ENCODE data around the gene SREBF1. TPM values are rescaled to one million over a fixed set of nuclear protein-coding genes. Genes with fewer than 3 reads are reported as not detected.
A peak's percentile ranks its signal among the peaks of the same experiment; 100 is the strongest.

Gene SREBF1
- total RNA-seq, 5 donors from 2014 or later (not counting 1 experiment from before 2014, with no cell fraction given) = 24.6 to 279 (median 38.9) TPM

DNA sequence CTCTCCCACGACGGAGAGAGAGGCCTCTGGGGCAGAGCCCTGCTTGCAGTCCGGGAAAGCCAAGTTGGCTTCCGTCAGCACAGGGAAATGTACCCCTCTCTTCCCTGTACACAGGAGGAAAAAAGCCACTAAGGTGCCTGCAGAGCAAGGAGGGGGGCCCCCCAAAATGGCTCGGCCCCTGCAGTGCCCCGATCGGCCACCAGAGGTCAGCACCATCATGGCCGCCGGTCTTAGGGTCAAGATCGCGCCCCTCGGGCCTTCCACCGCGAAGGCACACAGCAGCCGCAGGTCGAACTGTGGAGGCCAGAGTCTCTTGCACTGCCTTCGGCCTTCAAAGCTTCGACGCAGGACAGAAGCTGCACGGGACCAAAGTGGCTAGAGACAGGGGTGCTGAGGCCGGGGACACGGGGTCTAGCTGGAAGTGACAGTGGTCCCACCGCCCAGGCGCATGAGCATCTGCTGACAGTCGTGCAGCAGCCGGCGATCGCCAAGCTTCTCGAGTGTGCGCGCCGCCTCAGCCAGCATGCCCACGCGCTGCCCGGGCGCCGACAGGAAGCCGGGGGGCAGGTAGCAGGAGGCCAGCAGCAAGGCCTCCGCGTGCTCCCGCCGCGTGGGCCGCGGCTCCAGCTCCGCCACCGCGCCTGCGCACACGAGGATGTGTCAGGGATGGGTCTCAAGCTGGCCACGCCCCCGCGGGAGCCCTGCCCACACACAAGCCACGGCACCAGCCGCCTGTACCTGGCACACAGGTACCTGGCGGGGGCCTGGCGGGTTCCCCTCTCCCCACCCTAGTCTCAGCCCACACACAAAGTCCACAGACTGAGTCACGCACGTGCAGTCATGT, 24.4 kb downstream of the SREBF1 start:
- Mint-ChIP-seq H3K36me3 (peaks cover 3% of the 10 kb centered on the region), H3K27ac (peak overlapping the region in 1 of 2 donors; percentile 61), H3K4me1 (peaks cover 8 to 13% (median 8%) of the 10 kb centered on the region in 3 donors), H3K9me3 (no peaks in the 10 kb centered on the region), H3K4me3 (no peak overlapping the region), H3K27me3 (no peaks in the 10 kb centered on the region)
- H3K27ac ChIP-seq (ENCODE audit: low read length) = peak overlapping the region; percentile 34
- H3K4me1 ChIP-seq (ENCODE audit: control insufficient read depth in 1 of 2, extremely low read depth in 1 of 2, insufficient read depth in 2 of 2, low read length in 2 of 2) = peaks cover 0 to 23% of the 10 kb centered on the region in 2 experiments
- no peaks in the 10 kb centered on the region for H3K9me3 ChIP-seq
- H3K36me3 ChIP-seq (ENCODE audit: control insufficient read depth in 2 of 2, extremely low read depth in 1 of 2, insufficient read depth in 1 of 2, low read length in 1 of 2) = peaks cover 32 to 53% of the 10 kb centered on the region in 2 donors
- peak in 32 of 35 experiments; percentile 22 to 76 (median 58) for DNase-seq
- ChIA-PET CTCF (interaction anchor here (0.6 to 2.5 kb wide), 7 partner anchors 8 to 1497 kb away, joined by 3 to 5 read pairs (median 3); no protein-coding TSS in a partner anchor), POLR2A (interaction anchor here in 1 of 2 donors (1.1 kb wide), 1 partner anchor 24 kb away, joined by 4 read pairs; the partner anchor contains the start of gene SREBF1)
- 68% methylated on average over 50 of the region's 59 CpGs for WGBS (ENCODE audit: insufficient coverage)
- H3K27me3 ChIP-seq (replicated peaks in 1 of 2; ENCODE audit: control insufficient read depth in 2 of 2, extremely low read depth in 1 of 2, insufficient read depth in 2 of 2, low read length in 1 of 2) = no peaks in the 10 kb centered on the region
- ATAC-seq (replicated peaks in 1 of 4) = peak; percentile 42 to 73 (median 64)
- no peak overlapping the region for H3K4me3 ChIP-seq (ENCODE audit: control insufficient read depth in 1 of 2, extremely low read depth in 1 of 2, low read length in 1 of 2)

DNA sequence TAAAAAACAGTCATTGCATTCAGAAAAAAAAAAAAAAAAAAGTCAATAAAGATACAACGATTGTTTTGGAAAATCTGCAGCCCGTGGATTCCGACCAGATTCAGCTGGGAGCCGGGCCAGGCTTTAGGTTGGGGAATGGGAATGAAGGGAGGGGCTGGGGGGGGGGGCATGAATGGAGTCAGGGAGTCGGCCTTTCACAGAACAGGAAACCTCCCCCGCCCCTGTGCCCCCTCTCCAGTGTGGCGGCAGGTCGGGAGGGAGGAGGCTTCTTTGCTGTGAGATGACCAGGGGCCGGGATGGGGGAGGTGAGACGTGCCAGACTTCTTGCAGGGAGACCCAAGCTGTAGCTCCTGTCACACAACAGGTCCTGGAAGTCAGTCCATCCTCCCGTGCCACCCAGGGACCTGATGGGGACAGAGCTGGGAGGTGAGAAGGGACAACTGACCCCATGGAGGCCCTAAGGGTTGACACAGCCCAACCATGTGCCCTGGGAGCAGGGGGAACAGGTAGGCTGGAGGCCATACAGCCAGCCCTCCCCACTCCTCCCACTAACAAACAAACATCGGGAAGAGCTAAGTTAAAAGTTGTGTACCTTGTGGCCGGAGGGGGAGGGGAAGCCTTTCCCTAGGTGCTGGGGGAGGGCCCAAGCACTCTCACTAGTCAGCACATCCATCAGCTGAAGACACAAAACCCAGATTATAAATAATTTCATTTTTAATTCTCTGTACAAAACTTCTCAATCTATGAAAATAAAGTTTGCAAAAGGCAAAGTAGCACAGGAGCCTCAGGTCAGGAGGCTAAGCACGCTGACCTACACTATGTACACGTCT, 25.2 kb downstream of the SREBF1 start:
- H3K4me3 Mint-ChIP-seq = no peak overlapping the region

DNA sequence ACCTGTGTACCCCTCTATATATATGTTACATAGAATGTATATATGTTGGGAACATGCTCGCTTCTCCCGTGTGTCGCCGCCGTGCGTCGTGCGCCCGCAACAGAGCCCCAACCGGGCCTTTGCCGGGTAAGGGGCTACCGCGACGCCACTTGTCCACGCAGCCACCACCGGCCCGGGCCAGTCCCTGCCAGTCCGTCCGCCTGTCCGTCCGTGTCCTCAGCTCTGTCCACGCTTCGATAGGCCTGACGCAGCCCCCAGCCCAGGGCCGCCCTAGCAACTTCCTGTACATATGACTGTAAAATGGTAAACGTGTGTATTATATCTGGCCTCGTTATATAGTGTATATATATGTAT, 25.9 kb downstream of the SREBF1 start:
- Mint-ChIP-seq H3K4me3 (no peak overlapping the region), H3K27me3 (no peaks in the 10 kb centered on the region), H3K36me3 (peaks cover 7% of the 10 kb centered on the region), H3K27ac (no peak overlapping the region), H3K4me1 (peaks cover 8 to 13% (median 8%) of the 10 kb centered on the region in 3 donors), H3K9me3 (no peaks in the 10 kb centered on the region)
- WGBS (ENCODE audit: insufficient coverage) = 100% methylated on average over 8 of the region's 27 CpGs
- Histone ChIP-seq H3K4me1 (ENCODE audit: control insufficient read depth in 1 of 2, extremely low read depth in 1 of 2, insufficient read depth in 2 of 2, low read length in 2 of 2) (peaks cover 0 to 23% of the 10 kb centered on the region in 2 experiments), H3K9me3 (no peaks in the 10 kb centered on the region), H3K4me3 (ENCODE audit: control insufficient read depth in 1 of 2, extremely low read depth in 1 of 2, low read length in 1 of 2) (no peak overlapping the region), H3K27ac (ENCODE audit: low read length) (no peak overlapping the region), H3K36me3 (ENCODE audit: control insufficient read depth in 2 of 2, extremely low read depth in 1 of 2, insufficient read depth in 1 of 2, low read length in 1 of 2) (peaks cover 20 to 40% of the 10 kb centered on the region in 2 donors), H3K27me3 (replicated peaks in 1 of 2; ENCODE audit: control insufficient read depth in 2 of 2, extremely low read depth in 1 of 2, insufficient read depth in 2 of 2, low read length in 1 of 2) (no peaks in the 10 kb centered on the region)
- ChIA-PET CTCF (interaction anchor here (0.5 to 2.5 kb wide), 4 partner anchors 25 to 214 kb away, joined by 3 to 6 read pairs (median 4); no protein-coding TSS in a partner anchor), POLR2A (interaction anchor here in 1 of 2 donors (0.6 kb wide), 2 partner anchors 64 to 276 kb away, joined by 3 to 4 read pairs; no protein-coding TSS in a partner anchor)
- ATAC-seq (replicated peaks in 1 of 4) (no peak), DNase-seq (no peak)

More for the DNA sequence above, 25.2 kb downstream of the SREBF1 start:
- Histone ChIP-seq H3K4me3 (ENCODE audit: control insufficient read depth in 1 of 2, extremely low read depth in 1 of 2, low read length in 1 of 2) (no peak overlapping the region), H3K9me3 (no peaks in the 10 kb centered on the region), H3K36me3 (ENCODE audit: control insufficient read depth in 2 of 2, extremely low read depth in 1 of 2, insufficient read depth in 1 of 2, low read length in 1 of 2) (peaks cover 25 to 44% of the 10 kb centered on the region in 2 donors), H3K4me1 (ENCODE audit: control insufficient read depth in 1 of 2, extremely low read depth in 1 of 2, insufficient read depth in 2 of 2, low read length in 2 of 2) (peaks cover 0 to 23% of the 10 kb centered on the region in 2 experiments), H3K27me3 (replicated peaks in 1 of 2; ENCODE audit: control insufficient read depth in 2 of 2, extremely low read depth in 1 of 2, insufficient read depth in 2 of 2, low read length in 1 of 2) (no peaks in the 10 kb centered on the region), H3K27ac (ENCODE audit: low read length) (peak overlapping the region; percentile 34)
- CTCF ChIA-PET = interaction anchor here (0.5 to 2.5 kb wide), 6 partner anchors 9 to 214 kb away, joined by 3 to 6 read pairs (median 3); no protein-coding TSS in a partner anchor
- peaks cover 3% of the 10 kb centered on the region for H3K36me3 Mint-ChIP-seq
- WGBS (ENCODE audit: insufficient coverage) = 93% methylated on average over 2 of the region's 15 CpGs
- H3K4me1 Mint-ChIP-seq = peaks cover 8 to 13% (median 8%) of the 10 kb centered on the region in 3 donors
- POLR2A ChIA-PET = interaction anchor here (0.6 to 1.1 kb wide), 3 partner anchors 25 to 275 kb away, joined by 3 to 4 read pairs (median 4); partner anchors contain the start of gene SREBF1 (in 1 of the 2)
- no peak for ATAC-seq (replicated peaks in 1 of 4)
- DNase-seq = no peak
- no peaks in the 10 kb centered on the region for H3K27me3 Mint-ChIP-seq
- H3K9me3 Mint-ChIP-seq = no peaks in the 10 kb centered on the region
- H3K27ac Mint-ChIP-seq = peak overlapping the region in 1 of 2 donors; percentile 48

DNA sequence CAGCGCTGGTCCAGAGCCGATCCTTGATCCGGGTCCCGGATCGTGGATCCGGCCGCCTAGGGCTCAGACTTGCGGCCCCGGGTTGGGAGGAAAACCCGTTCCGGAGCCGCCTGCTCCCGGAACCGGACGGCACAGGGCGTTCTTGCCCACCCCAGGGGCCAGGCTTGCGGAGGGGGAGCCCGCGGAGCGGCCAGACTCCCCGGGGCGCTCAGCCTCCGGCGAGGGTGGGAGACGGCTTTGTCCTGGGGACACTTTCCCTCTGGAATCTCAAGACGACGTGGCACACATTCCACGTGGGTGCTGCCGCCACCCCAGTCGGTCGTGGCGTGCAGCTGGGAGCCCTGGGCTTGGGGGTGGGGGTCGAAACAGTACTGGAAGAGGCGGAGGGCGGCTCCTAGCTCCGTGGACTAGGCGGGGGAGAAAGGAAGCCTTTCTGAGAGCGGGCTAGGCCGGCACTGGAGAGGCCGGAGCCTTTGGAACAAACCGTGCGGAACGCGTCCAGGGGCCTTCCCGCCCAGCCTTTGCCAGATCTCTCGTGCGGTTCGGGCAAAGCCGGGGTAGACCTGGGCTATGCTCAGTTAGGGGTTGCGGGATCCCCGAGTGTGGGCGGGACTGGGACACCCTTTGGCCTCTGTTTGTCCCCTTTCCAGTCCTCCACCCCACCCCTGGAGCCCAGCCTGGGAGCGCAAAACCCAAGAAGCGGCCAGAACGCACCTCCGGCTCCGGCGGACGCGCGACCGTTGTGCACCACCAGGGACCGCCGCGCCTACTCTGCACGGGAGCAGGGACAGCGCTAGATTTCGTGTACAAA, 26.5 kb downstream of the SREBF1 start:
- Mint-ChIP-seq H3K36me3 (peaks cover 6% of the 10 kb centered on the region), H3K9me3 (no peaks in the 10 kb centered on the region), H3K4me3 (no peak overlapping the region), H3K4me1 (peaks cover 8 to 13% (median 8%) of the 10 kb centered on the region in 3 donors), H3K27ac (no peak overlapping the region), H3K27me3 (no peaks in the 10 kb centered on the region)
- peaks cover 0 to 23% of the 10 kb centered on the region in 2 experiments for H3K4me1 ChIP-seq (ENCODE audit: control insufficient read depth in 1 of 2, extremely low read depth in 1 of 2, insufficient read depth in 2 of 2, low read length in 2 of 2)
- H3K27me3 ChIP-seq (replicated peaks in 1 of 2; ENCODE audit: control insufficient read depth in 2 of 2, extremely low read depth in 1 of 2, insufficient read depth in 2 of 2, low read length in 1 of 2) = no peaks in the 10 kb centered on the region
- ChIA-PET POLR2A (interaction anchor here in 1 of 2 donors (0.6 kb wide), 2 partner anchors 63 to 276 kb away, joined by 3 to 4 read pairs; no protein-coding TSS in a partner anchor), CTCF (interaction anchor here in 1 of 2 donors (0.7 to 2.5 kb wide), 3 partner anchors 26 to 109 kb away, joined by 3 to 6 read pairs (median 5); no protein-coding TSS in a partner anchor)
- no peaks in the 10 kb centered on the region for H3K9me3 ChIP-seq
- H3K4me3 ChIP-seq (ENCODE audit: control insufficient read depth in 1 of 2, extremely low read depth in 1 of 2, low read length in 1 of 2) = no peak overlapping the region
- 97% methylated on average over 49 of the region's 68 CpGs for WGBS (ENCODE audit: insufficient coverage)
- ATAC-seq (replicated peaks in 1 of 4) = no peak
- H3K36me3 ChIP-seq (ENCODE audit: control insufficient read depth in 2 of 2, extremely low read depth in 1 of 2, insufficient read depth in 1 of 2, low read length in 1 of 2) = peaks cover 17 to 34% of the 10 kb centered on the region in 2 donors
- no peak for DNase-seq
- H3K27ac ChIP-seq (ENCODE audit: low read length) = no peak overlapping the region

DNA sequence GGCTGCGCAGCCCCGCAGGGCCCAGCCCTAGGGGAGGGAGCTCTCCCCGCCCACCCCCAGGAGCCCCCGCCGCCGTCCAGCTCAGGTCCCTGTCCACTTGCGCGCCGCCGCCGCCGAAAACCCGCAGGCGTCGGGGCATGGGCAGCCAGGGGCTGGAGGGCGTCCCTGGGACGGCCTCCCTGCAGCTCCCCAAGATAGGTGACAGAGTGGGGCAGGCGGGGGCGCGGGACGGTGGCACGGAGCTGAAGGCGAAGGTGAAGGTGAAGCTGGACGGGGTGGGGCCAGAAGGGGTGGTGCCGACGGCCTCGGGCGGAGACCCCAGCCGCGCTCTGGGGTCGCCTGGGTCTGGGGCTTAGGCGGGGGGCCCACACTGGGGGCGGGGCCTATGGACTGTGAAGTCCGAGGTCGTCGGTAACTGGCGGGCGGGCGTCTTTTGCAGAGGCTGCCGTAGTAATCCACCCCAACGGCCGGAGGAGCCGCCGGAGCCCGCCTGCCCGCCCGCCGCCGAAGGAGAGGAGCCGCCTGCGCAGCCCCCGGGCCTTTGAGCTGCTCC, 27.2 kb downstream of the SREBF1 start:
- DNase-seq (no peak), ATAC-seq (replicated peaks in 1 of 4) (peak in 1 of 4 experiments; percentile 1)
- H3K4me1 ChIP-seq (ENCODE audit: control insufficient read depth in 1 of 2, extremely low read depth in 1 of 2, insufficient read depth in 2 of 2, low read length in 2 of 2) = peaks cover 0 to 23% of the 10 kb centered on the region in 2 experiments
- Mint-ChIP-seq H3K4me3 (no peak overlapping the region), H3K9me3 (no peaks in the 10 kb centered on the region), H3K4me1 (peaks cover 8 to 13% (median 8%) of the 10 kb centered on the region in 3 donors), H3K27ac (no peak overlapping the region), H3K36me3 (peaks cover 6% of the 10 kb centered on the region), H3K27me3 (no peaks in the 10 kb centered on the region)
- WGBS (ENCODE audit: insufficient coverage) = 94% methylated on average over 38 of the region's 52 CpGs
- POLR2A ChIA-PET = no interaction called here
- H3K9me3 ChIP-seq = no peaks in the 10 kb centered on the region
- H3K4me3 ChIP-seq (ENCODE audit: control insufficient read depth in 1 of 2, extremely low read depth in 1 of 2, low read length in 1 of 2) = no peak overlapping the region
- H3K36me3 ChIP-seq (ENCODE audit: control insufficient read depth in 2 of 2, extremely low read depth in 1 of 2, insufficient read depth in 1 of 2, low read length in 1 of 2) = peaks cover 12 to 28% of the 10 kb centered on the region in 2 donors
- H3K27me3 ChIP-seq (replicated peaks in 1 of 2; ENCODE audit: control insufficient read depth in 2 of 2, extremely low read depth in 1 of 2, insufficient read depth in 2 of 2, low read length in 1 of 2) = no peaks in the 10 kb centered on the region
- CTCF ChIA-PET = no interaction called here
- no peak overlapping the region for H3K27ac ChIP-seq (ENCODE audit: low read length)

All from T-cell (primary cell).